Osteocyte (in vitro differentiated cells): ENCODE measurements around the gene BBS5. TPM values are rescaled to one million over a fixed set of nuclear protein-coding genes. Genes with fewer than 3 reads are reported as not detected.
"Not testable (repeated sequence)": the region's sequence is repeated elsewhere in the genome, so short reads cannot be mapped to it uniquely, and the experiment has no call there.

Experiments used
- DNase-seq: peaks from one replicate; pipeline ENCODE4 v3.0.0; 2021; ENCODE audit warnings: mixed read lengths; ENCODE audit not compliant: unreplicated experiment; ENCODE audit errors: extremely low spot score
- H3K27ac Mint-ChIP-seq: one replicate; pipeline ENCODE4 v1.8.0; 2021; ENCODE audit warnings: mild to moderate bottlenecking, mixed read lengths; ENCODE audit not compliant: unreplicated experiment
- H3K27me3 Mint-ChIP-seq: one replicate; pipeline ENCODE4 v1.8.0; 2021; ENCODE audit warnings: mixed read lengths; ENCODE audit not compliant: unreplicated experiment
- H3K36me3 Mint-ChIP-seq: one replicate; pipeline ENCODE4 v1.8.0; 2021; ENCODE audit warnings: mixed read lengths; ENCODE audit not compliant: unreplicated experiment
- H3K4me1 Mint-ChIP-seq: one replicate; pipeline ENCODE4 v1.8.0; 2021; ENCODE audit warnings: mixed read lengths; ENCODE audit not compliant: unreplicated experiment
- H3K4me3 Mint-ChIP-seq: one replicate; pipeline ENCODE4 v1.8.0; 2021; ENCODE audit warnings: mild to moderate bottlenecking, moderate library complexity, mixed read lengths; ENCODE audit not compliant: unreplicated experiment
- H3K9me3 Mint-ChIP-seq: one replicate; pipeline ENCODE4 v1.8.0; 2021; ENCODE audit warnings: mixed read lengths; ENCODE audit not compliant: unreplicated experiment
- CTCF ChIP-seq: fragments of 200-600 bp; sonication (generic); IDR thresholded peaks from 2 replicates; pipeline ENCODE4 v1.5.0; 2021; ENCODE audit warnings: antibody characterized with exemption, mild to moderate bottlenecking, moderate library complexity
- total RNA-seq: library from RNA; stranded (reverse); gene quantifications from 2 replicates; pipeline ENCODE4 v1.2.1, GENCODE V29; 2021

Gene BBS5
- total RNA-seq, 1 donor from 2014 or later, result 11.6 TPM

GRCh38 chr2:169520896-169521295, 41.6 kb downstream of the BBS5 start:
- Mint-ChIP-seq H3K9me3 (no peaks in the 10 kb centered on the region), H3K4me1 (peaks cover 1% of the 10 kb centered on the region), H3K27me3 (no peaks in the 10 kb centered on the region), H3K36me3 (peaks cover 10% of the 10 kb centered on the region), H3K4me3 (no peak overlapping the region), H3K27ac (no peak overlapping the region)
- no peak for TF ChIP-seq CTCF
- no peak for DNase-seq

GRCh38 chr2:169523681-169524080, 44.4 kb downstream of the BBS5 start:
- H3K9me3 Mint-ChIP-seq, result no peaks in the 10 kb centered on the region
- H3K4me3 Mint-ChIP-seq, result no peak overlapping the region
- no peaks in the 10 kb centered on the region for H3K4me1 Mint-ChIP-seq
- DNase-seq, result no peak
- TF ChIP-seq CTCF, result no peak
- no peak overlapping the region for H3K27ac Mint-ChIP-seq
- H3K36me3 Mint-ChIP-seq, result peaks cover 11% of the 10 kb centered on the region
- no peaks in the 10 kb centered on the region for H3K27me3 Mint-ChIP-seq

DNA sequence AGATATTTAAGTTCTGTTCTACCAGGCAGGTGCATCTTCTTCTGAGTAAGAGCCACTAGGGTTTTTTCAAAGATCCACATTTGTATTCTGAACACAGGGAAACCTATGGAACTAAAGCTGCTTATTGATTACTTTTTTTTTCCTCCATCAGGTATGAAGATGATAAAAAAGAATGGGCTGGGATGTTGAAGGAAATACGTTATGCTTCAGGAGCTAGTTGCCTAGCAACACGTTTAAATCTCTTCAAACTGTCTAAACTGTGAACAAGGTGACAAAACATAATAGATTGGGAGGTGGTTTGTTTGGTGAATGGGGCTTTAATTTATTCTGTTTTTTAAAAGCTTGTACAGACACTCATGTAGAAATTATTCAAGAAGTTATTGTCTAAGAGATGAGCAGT, 46.1 kb downstream of the BBS5 start:
- no peak for DNase-seq
- no peak for TF ChIP-seq CTCF
- Mint-ChIP-seq H3K27ac (no peak overlapping the region), H3K36me3 (peaks cover 20% of the 10 kb centered on the region), H3K4me1 (no peaks in the 10 kb centered on the region), H3K9me3 (no peaks in the 10 kb centered on the region), H3K4me3 (no peak overlapping the region), H3K27me3 (no peaks in the 10 kb centered on the region)

GRCh38 chr2:169526451-169526850, 47.2 kb downstream of the BBS5 start:
- Mint-ChIP-seq H3K9me3 (no peaks in the 10 kb centered on the region), H3K36me3 (peaks cover 22% of the 10 kb centered on the region), H3K4me3 (no peak overlapping the region), H3K27me3 (no peaks in the 10 kb centered on the region), H3K4me1 (no peaks in the 10 kb centered on the region), H3K27ac (no peak overlapping the region)
- no peak for TF ChIP-seq CTCF
- DNase-seq, result no peak

DNA sequence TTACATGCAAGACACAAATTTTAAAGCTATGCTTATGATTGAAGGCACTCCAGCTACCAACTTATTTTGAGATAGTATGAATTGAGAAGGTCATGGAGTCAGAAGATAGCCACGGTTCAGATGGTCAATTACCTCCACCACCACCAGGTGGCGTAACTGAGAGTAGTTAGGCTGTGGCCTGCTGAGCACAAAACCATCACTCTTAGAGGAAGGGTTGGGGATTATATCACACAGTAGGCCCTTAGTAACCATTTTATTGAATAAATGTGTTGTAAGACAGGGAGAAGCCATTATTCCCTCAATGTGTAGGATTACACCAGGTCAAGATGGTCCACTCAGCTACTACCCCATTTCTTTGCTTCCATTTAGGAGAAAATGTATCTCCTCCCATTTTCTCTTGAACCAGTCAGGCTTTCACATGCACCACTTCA, 49.0 kb downstream of the BBS5 start:
- TF ChIP-seq CTCF, result peak; percentile 86
- H3K4me1 Mint-ChIP-seq, result no peaks in the 10 kb centered on the region

GRCh38 chr2:169539460-169539859, 60.2 kb downstream of the BBS5 start:
- H3K36me3 Mint-ChIP-seq, result peaks cover 12% of the 10 kb centered on the region
- H3K27me3 Mint-ChIP-seq, H3K4me1 Mint-ChIP-seq, H3K9me3 Mint-ChIP-seq, H3K4me3 Mint-ChIP-seq, H3K27ac Mint-ChIP-seq, DNase-seq: not testable (repeated sequence)

More for the DNA sequence above, 49.0 kb downstream of the BBS5 start:
- Mint-ChIP-seq H3K4me3 (no peak overlapping the region), H3K36me3 (peaks cover 16% of the 10 kb centered on the region), H3K27ac (no peak overlapping the region), H3K9me3 (no peaks in the 10 kb centered on the region), H3K27me3 (no peaks in the 10 kb centered on the region)
- DNase-seq, result no peak
